Suppressor macrophage treated with lipopolysaccharide for 1 hour (primary cell): ENCODE data around the gene DCN.

Experiments
- DNase-seq, 3 donors: peaks; one replicate each; pipeline ENCODE4 v3.0.0-alpha.2; 2020 to 2022

The DCN gene

DNA sequence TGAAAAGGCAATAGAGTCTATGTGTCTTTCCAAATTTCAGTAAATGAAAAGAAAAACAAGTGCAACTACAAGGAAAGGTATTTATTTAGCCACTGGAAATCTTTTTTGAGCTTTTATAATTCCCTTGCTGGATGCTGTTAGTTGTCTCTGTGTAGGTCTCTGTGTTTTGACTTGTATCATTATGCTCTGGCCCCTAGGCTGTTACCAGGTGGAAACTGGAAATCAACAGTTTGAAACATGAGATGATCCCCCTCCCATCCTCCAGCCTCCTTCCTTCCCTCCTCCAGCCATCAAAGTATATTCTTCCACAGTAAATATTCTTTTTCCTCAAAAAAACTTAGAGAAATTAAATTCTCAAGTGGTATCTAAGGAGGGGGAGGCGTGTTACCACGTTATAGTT, 934 bp upstream of the DCN start:
- DNase-seq, result no peak

DNA sequence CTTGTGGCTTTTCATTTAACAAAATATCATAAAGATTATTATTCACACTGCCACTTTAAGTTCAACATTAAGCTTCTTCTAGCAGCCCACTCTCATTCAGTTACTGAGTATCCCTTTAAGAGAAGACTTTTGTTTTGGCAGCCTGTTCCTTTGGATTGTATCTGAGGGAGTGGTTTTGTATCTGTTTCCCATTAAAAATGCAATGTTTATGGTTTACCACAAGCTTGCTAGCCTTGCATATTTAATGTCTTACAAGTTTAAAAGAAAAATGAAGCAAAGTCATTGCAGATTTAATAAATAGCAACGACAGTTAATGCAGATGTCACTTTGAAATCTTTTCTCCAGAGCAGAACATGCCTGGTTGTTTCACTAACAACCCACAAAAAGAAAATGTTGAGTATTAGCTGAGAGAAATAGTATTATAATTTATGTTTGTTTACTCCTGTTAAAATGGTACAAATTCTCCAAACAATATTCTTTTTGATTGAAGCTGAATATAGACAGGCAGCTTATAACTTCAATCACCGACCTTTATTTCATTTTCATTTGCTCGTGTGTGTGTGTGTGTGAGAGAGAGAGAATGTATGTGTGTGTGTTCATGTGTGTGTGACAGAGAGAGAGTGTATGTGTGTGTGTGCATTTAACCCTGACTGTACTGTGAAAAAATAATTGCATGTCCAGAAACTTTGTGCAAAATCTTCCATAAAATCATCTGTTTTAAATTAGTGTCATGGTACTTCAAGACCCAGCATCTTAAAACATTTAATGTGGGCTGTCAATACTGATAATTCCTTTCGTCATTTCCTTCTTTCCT, 1.8 kb downstream of the DCN start:
- DNase-seq, result no peak

GRCh38 chr12:91179966-91180561, 2.6 kb downstream of the DCN start:
- DNase-seq, result no peak

DNA sequence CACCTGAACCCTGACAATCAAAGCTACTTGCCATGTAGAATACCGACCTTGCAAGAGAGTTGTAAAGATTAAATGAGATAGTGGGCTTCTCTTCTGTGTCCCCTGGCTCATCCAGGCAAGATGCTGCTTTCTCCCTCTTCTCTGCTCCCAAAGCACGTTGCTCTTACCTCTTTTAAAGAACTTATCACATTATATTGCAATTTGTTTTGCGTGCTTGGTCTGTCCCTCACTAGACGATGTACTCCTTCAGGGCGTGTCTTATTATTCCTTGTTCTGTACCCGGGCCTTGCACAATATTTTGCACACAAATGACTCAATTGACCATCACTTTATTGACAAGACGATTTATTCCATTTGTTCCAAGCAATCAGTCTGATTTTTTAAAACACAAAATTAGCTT, 3.3 kb downstream of the DCN start:
- DNase-seq, result no peak

- no peak for DNase-seq
These were observed 3.8 kb downstream of the DCN start for GRCh38 chr12:91178781-91179180.

- peak in 1 of 3 donors; percentile 1 for DNase-seq
These were observed 4.5 kb downstream of the DCN start for GRCh38 chr12:91178139-91178561.

DNA sequence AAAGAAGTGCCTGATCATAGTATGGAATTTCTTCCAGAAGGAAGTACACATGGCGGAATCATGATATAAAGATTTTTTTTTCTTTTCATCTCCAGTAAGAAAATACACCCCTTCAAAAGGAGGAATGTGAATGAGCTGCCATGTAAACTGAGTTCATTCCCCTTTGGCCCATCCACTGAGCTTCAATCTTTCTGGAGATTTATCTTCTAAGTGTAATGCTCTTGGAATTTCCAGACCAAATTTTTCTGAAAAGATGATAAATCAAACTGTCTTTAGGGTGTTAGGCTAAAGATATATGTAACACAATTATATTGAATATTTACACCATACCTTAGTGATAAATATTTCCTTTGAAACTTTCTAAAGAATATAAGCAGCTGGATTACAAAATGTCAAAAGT, 5.2 kb downstream of the DCN start:
- DNase-seq, result no peak

DNA sequence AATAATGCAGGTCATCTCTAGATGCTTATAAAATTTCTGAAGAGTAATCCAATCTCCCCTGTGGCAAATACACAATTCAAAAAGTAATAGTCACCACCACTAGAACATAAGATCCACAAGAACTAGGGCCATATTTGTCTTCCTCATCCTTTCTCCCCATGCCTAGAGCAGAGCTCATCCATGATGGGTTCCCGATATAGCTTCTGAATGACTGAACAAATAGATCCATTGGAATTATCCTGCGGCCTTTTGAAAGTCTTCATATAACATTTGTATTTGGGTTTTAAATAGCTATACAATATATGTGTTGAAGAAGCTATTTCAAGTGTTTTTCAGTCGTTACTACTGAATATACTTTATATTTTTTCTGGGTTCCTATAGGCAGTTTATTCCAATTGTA, 5.7 kb downstream of the DCN start:
- DNase-seq, result no peak

- DNase-seq, result no peak
These were observed 6.3 kb downstream of the DCN start for GRCh38 chr12:91176358-91176757.

DNA sequence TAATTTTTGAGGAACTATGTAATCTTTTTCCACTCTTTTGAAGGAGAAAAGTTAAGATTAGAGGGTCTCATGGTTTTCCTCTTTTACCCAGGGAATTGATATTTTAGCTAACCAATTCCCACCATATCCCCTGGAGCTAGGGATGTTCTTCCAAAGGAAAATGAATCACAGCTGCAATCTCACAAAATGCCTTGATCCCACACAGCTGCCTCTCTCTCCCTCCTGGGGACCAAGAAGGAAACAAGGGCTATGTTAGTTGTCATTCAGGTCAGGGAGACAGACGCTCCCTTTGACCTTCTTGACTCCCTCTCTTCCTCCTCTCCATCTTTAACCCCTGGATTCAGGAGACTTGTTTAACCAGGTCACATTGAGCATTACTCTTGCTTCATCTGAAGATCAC, 9.5 kb downstream of the DCN start:
- DNase-seq, result no peak

DNA sequence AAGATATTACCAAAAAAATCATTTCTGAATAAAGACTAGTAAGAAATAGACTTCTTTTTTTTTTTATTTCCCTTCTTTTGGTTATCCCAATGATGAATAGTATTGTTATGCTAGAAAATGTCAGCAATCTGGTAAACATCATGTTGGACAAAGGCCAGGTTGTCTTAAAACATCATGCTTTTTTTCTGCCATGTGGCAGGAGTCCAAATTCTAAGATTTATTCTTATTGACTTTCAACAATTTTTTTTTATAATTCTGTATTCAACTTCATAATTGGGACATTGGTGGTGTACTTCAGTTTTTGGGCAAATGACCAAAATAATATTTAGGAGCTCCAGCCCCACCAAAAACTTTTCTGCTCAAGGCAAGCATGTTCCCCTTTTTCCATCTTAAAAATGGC, 10.5 kb downstream of the DCN start:
- no peak for DNase-seq

DNA sequence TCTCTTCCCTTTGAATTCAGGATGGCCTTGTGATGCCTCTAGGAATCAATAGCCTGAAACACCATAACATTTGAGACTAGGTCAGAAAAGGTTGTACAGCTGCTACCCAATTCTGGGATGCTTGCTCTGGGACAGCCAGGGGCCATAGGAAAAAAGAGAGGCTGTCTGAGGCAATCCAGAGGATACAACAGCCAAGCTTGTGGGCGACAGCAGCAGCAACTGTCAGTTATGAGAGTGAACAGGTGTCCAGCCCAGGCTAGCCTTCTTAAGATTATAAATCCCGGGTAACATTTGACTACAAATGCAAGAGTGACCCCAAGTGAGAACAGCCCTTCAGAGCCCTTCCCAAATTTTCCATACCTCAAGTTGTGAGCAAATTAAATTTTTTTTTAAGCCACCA, 11.1 kb downstream of the DCN start:
- no peak for DNase-seq

- DNase-seq, result no peak
These were observed 19.5 kb downstream of the DCN start for GRCh38 chr12:91163116-91163515.

DNA sequence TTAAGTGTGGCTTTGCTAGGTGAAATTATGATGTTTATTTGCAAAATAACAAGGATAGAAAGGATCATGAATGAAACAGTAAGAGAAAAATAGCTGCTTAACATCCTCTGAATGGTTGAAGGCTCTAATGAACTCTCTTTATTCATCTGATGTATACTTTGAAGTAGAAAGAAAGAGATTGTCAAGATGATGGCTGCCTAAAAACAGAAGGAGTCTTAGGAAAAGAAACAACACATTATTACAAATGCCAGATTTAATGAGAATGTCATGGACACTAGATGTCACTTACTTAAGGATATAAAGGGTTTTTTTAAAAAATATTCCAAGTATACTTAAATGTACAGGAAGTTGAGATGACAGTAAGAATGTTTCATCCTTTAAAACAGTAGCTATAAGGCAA, 21.6 kb downstream of the DCN start:
- DNase-seq, result no peak

DNA sequence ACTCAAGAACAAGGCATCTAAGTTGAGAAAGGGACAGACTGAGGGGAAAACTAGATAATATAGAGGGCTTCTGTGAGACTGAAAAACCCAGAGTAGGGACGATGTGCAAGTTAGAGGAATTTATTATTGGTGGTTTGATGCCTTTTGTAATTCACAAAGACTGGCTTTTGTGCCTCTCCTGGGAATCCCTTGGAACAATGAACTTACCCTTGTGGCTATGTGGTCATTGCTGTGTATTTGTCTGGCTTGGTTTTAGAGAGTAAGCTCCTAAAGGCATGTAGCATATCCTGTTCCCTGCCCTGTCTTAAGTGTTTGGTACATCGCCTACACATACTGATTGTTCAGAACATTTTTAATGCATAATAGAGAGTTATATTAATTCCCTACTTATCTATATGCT, 26.6 kb downstream of the DCN start:
- DNase-seq, result no peak

- no peak for DNase-seq
These were observed 28.5 kb downstream of the DCN start for GRCh38 chr12:91154131-91154530.

DNA sequence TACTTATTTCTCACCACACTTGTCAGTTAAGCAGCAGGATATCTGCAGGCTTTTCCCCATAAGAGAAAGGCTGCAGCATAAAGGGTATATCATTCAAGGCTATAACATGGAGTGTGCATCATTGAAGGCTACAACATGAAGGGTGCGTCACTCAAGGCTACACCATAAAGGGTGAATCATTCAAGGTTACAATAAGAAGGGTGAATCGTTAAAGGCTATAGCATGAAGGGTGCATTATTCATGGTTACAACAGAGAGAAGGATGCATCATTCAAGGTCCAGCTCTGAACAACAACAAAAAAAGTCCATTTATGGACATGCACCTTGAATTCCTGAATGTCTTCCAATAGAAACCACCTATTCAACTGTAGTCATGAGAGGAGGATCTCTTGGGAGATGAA, 38.6 kb downstream of the DCN start:
- no peak for DNase-seq

DNA sequence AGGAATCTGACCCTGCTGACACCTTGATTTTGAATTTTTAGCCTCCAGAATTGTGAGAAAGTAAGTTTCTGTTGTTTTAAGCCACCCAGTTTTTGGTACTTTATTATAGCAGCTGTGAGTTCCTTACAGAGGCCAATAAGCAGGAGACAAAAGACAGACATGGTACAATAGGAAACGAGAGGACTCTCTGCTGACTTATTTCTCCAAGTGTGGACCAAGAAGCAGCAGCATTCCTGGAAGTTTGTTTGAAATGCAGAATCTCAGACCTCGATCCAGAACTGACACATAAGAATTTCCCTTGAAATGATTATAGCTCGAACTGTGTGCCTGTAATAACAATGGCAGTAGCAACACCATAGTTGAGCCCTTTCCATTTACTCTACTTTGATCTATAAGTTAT, 39.4 kb downstream of the DCN start:
- DNase-seq, result no peak

DNA sequence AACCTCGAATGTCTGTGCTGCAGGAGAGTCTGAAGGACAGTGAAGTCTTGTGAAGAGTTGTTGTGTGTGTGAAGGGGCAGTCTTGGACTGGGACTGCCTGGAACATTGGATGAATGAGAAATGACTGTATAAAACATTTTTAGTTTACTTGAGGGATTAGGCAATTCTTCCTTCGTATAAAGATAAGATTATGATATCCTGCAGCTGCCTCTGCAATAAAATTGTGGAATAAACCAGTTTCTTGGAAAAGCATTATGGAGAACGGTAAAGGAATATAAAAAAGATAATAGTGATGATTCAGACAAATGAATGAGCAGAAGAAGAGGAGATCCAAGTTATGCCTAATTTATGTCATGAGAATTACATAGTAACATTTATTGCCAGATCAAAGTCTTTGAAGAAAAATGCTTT, 40.4 kb downstream of the DCN start:
- DNase-seq, result no peak

DNA sequence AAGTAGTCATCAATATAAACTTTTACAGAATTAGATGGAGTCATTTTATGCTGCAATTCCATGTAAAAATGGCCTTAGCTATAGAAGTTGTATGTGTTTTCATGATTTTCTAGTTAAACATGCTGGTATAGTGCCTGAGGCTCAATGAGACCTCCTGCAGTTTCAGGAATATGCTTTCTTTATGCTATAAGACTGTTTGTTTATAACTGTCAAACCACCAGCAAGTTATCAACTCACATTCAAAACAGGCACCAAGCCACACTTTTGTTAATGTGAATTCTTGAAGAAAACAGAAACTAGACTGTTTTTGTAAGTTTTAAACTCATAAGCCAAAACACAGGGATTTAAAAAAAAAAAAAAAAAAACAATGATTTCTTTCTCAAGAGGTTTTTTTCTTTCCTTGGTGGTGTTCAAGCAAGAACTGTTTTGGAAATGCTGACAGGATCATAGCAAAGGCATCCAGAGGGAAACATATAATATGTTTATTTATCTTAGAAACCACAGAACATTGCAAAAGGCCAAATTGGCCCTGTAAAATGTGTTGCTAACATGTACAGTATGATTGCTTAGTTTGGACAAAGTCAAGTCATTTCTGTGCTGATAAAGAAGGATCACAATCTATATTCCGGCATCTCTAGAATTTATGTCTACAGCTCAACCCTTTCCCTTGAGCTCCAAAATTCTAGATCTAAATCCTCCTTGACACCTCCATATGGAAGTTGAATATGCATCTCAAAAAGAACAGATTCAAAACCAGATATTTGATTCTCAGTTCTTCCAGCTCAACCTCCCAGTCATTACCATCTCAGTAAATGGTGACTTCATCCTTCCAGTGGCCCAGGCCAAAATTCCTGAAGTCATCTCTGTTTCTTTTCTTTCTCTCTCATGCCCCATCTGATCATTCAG, 42.3 kb downstream of the DCN start:
- DNase-seq, result no peak

- no peak for DNase-seq
These were observed 43.3 kb downstream of the DCN start for GRCh38 chr12:91139286-91139685.

DNA sequence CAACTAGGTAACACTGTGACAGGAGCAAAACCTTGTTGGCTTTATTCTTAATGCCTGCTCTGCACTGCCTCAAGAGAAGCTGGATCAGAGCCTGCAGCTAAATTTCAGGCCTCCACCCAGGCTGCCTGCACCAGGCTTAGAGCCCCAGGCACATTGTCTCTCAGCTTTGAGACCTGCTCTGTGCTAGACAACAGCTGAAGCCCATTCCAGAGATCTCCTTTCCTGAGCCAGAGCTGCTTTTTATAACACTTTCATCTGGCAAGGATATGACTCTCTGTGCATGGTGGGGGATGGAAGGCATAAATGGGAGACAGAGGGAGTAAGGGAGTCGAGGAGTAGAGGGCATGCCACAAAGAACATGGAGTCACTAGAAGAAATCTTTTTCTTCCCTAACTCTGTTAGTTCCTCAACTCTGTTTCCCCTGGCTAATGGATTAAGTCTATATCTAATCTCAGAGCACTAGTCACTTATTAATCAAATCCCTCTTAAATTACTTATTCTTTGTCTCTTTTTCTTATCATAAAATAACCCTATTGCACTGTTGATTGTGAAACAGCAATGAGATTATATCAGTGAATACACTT, 44.2 kb downstream of the DCN start:
- no peak for DNase-seq

- DNase-seq, result peak; percentile 30 to 66 (median 44)
These were observed 48.7 kb downstream of the DCN start for GRCh38 chr12:91133871-91134270.
